Liver (tissue), 9 donors: Measurements from ENCODE around the gene FOCAD. TPM values are rescaled to one million over a fixed set of nuclear protein-coding genes. Genes with fewer than 3 reads are reported as not detected.

Experiments used
- DNase-seq: peaks from one replicate; pipeline ENCODE4 v3.0.0-alpha.2; 2017; ENCODE audit warnings: low spot score
- H3K27ac ChIP-seq, 2 donors: one replicate each; pipeline ENCODE4 v1.7.0; 2013; ENCODE audit warnings: inconsistent platforms in 2 of 2, low read length in 2 of 2, control low read depth in 1 of 2, low read depth in 1 of 2, mild to moderate bottlenecking in 1 of 2
- H3K27me3 ChIP-seq, 4 donors: one replicate each; pipeline versions ENCODE4 v1.6.1 to v1.7.0; 2013; ENCODE audit warnings: low read length in 3 of 4, inconsistent platforms in 1 of 4, mild to moderate bottlenecking in 1 of 4, moderate library complexity in 1 of 4; ENCODE audit not compliant: control insufficient read depth in 4 of 4, insufficient read depth in 4 of 4
- H3K36me3 ChIP-seq, 4 donors: one replicate each; pipeline versions ENCODE4 v1.6.1 to v1.7.0; 2013; ENCODE audit warnings: low read length in 3 of 4, mild to moderate bottlenecking in 3 of 4, low read depth in 1 of 4, moderate library complexity in 1 of 4; ENCODE audit not compliant: control insufficient read depth in 4 of 4, insufficient read depth in 3 of 4
- H3K4me1 ChIP-seq, 4 donors: one replicate each; pipeline versions ENCODE4 v1.6.1 to v1.7.0; 2013; ENCODE audit warnings: low read length in 3 of 4, mild to moderate bottlenecking in 3 of 4, moderate library complexity in 1 of 4; ENCODE audit not compliant: control insufficient read depth in 4 of 4, insufficient read depth in 4 of 4
- H3K4me3 ChIP-seq, 3 donors: one replicate each; pipeline versions ENCODE4 v1.6.1 to v1.7.0; 2013; ENCODE audit warnings: low read length in 3 of 3, control low read depth in 1 of 3, low read depth in 1 of 3, mild to moderate bottlenecking in 1 of 3
- H3K9ac ChIP-seq, 2 donors: one replicate each; pipeline ENCODE4 v1.7.0; 2013; ENCODE audit warnings: low read length in 2 of 2, mild to moderate bottlenecking in 2 of 2, moderate library complexity in 2 of 2, control low read depth in 1 of 2, low read depth in 1 of 2
- H3K9me3 ChIP-seq, 4 donors: one replicate each; pipeline versions ENCODE4 v1.6.1 to v1.7.0; 2013; ENCODE audit warnings: low read length in 3 of 4; ENCODE audit not compliant: control insufficient read depth in 4 of 4
- EGR1 ChIP-seq, 2 donors: IDR thresholded peaks; 2 replicates each; pipeline ENCODE4 v1.6.1; 2016 to 2018; ENCODE audit warnings: antibody characterized with exemption in 2 of 2, low read depth in 2 of 2
- FOXA1 ChIP-seq: IDR thresholded peaks from 2 replicates; pipeline ENCODE4 v1.6.1; 2016; ENCODE audit warnings: antibody characterized with exemption
- FOXA2 ChIP-seq: IDR thresholded peaks from 2 replicates; pipeline ENCODE4 v1.6.1; 2016; ENCODE audit warnings: antibody characterized with exemption
- GABPA ChIP-seq, 2 donors: IDR thresholded peaks in 1 of 2; conservative IDR thresholded peaks in 1 of 2; 2 replicates each; pipeline ENCODE4 v1.6.1; 2016; ENCODE audit warnings: antibody characterized with exemption in 2 of 2, mild to moderate bottlenecking in 1 of 2, moderate library complexity in 1 of 2
- HNF4A ChIP-seq, 2 donors: conservative IDR thresholded peaks; 2 replicates each; pipeline ENCODE4 v1.6.1; 2016; ENCODE audit warnings: antibody characterized with exemption in 2 of 2, mild to moderate bottlenecking in 2 of 2
- JUND ChIP-seq, 2 donors: IDR thresholded peaks; 2 replicates each; pipeline ENCODE4 v1.6.1; 2016; ENCODE audit warnings: antibody characterized with exemption in 2 of 2
- NR2F2 ChIP-seq: IDR thresholded peaks from 2 replicates; pipeline ENCODE4 v1.6.1; 2016; ENCODE audit warnings: antibody characterized with exemption
- RAD21 ChIP-seq, 2 donors: IDR thresholded peaks; 2 replicates each; pipeline ENCODE4 v1.6.1; 2016; ENCODE audit warnings: antibody characterized with exemption in 2 of 2, mild to moderate bottlenecking in 2 of 2
- SP1 ChIP-seq: IDR thresholded peaks from 2 replicates; pipeline ENCODE4 v1.6.1; 2018; ENCODE audit warnings: antibody characterized with exemption, mild to moderate bottlenecking
- TAF1 ChIP-seq: conservative IDR thresholded peaks from 2 replicates; pipeline ENCODE4 v1.6.1; 2016; ENCODE audit warnings: antibody characterized with exemption, mild to moderate bottlenecking
- YY1 ChIP-seq: IDR thresholded peaks from 2 replicates; pipeline ENCODE4 v1.6.1; 2016; ENCODE audit warnings: antibody characterized with exemption, mild to moderate bottlenecking
- WGBS: extraction: QIAGEN DNeasy Blood & Tissue Kit; methylation state at CpG from one replicate; pipeline ENCODE4 v1.1.7; 2013; 5-methylcytosine and 5-hydroxymethylcytosine counted together
- polyA plus RNA-seq, 2 donors: library from polyadenylated mRNA; stranded (reverse) in 1 of 2; unstranded in 1 of 2; fragments of 200-250 nt in 1 of 2; fragments of >200 nt in 1 of 2; fragmentation: Nextera tagmentation in 1 of 2; extraction: Ambion mirVana in 1 of 2; gene quantifications; one replicate each; pipeline versions ENCODE4 v1.2.1 to v1.2.3, GENCODE V29; 2013 to 2015
- total RNA-seq, 2 donors: library from RNA; depleted of rRNA; stranded (reverse); fragments of >200 nt; gene quantifications; one replicate each; pipeline ENCODE4 v1.2.3, GENCODE V29; 2014
- TF ChIP-seq, protein P1 (sequence below): IDR thresholded peaks from 2 replicates; pipeline ENCODE4 v1.6.1; 2016; ENCODE audit warnings: antibody characterized with exemption, mild to moderate bottlenecking
- TF ChIP-seq, protein P2 (sequence below): IDR thresholded peaks from 2 replicates; pipeline ENCODE4 v1.6.1; 2016; ENCODE audit warnings: antibody characterized with exemption
- TF ChIP-seq, protein P3 (sequence below): IDR thresholded peaks from 2 replicates; pipeline ENCODE4 v1.6.1; 2016; ENCODE audit warnings: antibody characterized with exemption
- donor health status: healthy.
- donor health status: healthy.
- donor health status: healthy.
- donor health status: healthy.
- donor health status: healthy.

The FOCAD gene
- total and polyA plus RNA-seq, 4 donors = 3.2 to 21.0 (median 10.3) TPM

DNA sequence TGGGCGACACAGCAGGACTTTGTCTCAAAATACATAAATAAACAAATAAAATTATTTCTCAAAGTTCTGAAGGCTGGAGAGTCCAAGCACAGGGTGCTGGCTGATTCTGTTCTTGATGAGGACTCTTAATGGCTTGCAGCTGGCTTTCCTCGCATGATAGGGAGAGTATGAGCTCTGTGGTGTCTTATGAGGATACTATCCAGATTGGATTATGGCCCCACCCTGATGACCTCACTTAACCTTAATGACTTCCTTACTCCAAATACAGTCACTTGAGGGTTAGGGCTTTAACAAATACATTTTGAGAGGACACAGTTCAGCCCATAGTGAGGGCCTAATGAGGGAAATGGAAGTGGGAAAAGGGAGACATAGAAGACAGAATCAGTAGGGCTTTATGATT, 87.7 kb downstream of the FOCAD start:
- Histone ChIP-seq H3K9me3 (peaks cover 0 to 5% (median 0%) of the 10 kb centered on the region in 4 donors), H3K4me3 (no peak overlapping the region), H3K9ac (no peak overlapping the region), H3K27ac (no peak overlapping the region), H3K4me1 (no peaks in the 10 kb centered on the region), H3K27me3 (no peaks in the 10 kb centered on the region), H3K36me3 (peaks cover 0 to 9% (median 5%) of the 10 kb centered on the region in 4 donors)
- TF ChIP-seq HNF4A (conservative IDR thresholded peaks at IDR 0.05) (no peak), TAF1 (no peak)
- WGBS = 95% methylated on average over 2 of the region's 2 CpGs
- DNase-seq = no peak

DNA sequence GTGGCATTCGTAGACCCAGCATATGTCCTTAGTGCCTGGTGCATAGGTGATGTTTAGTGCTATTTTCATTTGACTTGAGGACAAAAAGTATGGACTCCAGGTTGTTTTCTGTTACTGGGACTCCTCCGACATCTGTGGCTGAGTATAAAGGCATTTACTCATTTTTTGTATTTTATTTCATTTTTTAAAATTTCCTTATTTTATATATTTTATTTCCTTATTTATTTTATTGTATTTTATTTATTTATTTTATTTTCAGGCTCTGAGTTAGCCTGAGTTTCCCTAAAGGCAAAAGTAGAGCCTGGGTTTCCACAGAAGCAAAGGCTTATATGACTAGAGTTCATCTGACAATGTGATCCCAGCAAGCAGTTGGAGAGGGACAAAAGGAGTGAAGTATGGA, 91.6 kb downstream of the FOCAD start:
- Histone ChIP-seq H3K9ac (no peak overlapping the region), H3K4me3 (no peak overlapping the region), H3K27me3 (no peaks in the 10 kb centered on the region), H3K4me1 (no peaks in the 10 kb centered on the region), H3K9me3 (no peaks in the 10 kb centered on the region), H3K36me3 (peaks cover 0 to 3% (median 1%) of the 10 kb centered on the region in 4 donors), H3K27ac (no peak overlapping the region)
- no peak for DNase-seq
- TF ChIP-seq, protein P1, sequence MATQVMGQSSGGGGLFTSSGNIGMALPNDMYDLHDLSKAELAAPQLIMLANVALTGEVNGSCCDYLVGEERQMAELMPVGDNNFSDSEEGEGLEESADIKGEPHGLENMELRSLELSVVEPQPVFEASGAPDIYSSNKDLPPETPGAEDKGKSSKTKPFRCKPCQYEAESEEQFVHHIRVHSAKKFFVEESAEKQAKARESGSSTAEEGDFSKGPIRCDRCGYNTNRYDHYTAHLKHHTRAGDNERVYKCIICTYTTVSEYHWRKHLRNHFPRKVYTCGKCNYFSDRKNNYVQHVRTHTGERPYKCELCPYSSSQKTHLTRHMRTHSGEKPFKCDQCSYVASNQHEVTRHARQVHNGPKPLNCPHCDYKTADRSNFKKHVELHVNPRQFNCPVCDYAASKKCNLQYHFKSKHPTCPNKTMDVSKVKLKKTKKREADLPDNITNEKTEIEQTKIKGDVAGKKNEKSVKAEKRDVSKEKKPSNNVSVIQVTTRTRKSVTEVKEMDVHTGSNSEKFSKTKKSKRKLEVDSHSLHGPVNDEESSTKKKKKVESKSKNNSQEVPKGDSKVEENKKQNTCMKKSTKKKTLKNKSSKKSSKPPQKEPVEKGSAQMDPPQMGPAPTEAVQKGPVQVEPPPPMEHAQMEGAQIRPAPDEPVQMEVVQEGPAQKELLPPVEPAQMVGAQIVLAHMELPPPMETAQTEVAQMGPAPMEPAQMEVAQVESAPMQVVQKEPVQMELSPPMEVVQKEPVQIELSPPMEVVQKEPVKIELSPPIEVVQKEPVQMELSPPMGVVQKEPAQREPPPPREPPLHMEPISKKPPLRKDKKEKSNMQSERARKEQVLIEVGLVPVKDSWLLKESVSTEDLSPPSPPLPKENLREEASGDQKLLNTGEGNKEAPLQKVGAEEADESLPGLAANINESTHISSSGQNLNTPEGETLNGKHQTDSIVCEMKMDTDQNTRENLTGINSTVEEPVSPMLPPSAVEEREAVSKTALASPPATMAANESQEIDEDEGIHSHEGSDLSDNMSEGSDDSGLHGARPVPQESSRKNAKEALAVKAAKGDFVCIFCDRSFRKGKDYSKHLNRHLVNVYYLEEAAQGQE = no peak
- TF ChIP-seq GABPA (IDR thresholded peaks at IDR 0.05 in 1 of 2, conservative IDR thresholded peaks at IDR 0.05 in 1 of 2) (no peak), SP1 (no peak)
- TF ChIP-seq, protein P2, sequence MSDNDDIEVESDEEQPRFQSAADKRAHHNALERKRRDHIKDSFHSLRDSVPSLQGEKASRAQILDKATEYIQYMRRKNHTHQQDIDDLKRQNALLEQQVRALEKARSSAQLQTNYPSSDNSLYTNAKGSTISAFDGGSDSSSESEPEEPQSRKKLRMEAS = no peak
- 97% methylated on average over 2 of the region's 2 CpGs for WGBS

DNA sequence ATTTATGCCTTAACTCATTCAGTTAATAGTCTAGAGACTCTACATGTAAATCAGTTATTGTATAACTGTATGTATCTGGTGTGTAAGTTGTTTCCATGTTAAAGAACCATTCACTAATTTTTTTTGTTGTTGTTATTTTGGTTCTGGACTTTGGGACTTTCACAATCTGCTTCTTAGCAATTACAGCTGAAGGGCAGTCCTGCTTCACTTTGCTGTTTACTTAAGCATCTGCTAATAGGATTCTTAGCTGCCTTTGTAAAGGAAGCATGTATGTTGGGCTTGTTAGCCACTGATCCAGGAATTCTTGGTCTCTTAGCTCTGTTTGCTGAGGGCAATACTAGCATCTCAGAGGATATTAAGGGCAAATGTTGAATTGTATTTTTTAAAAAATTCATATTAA, 97.0 kb downstream of the FOCAD start:
- Histone ChIP-seq H3K4me1 (no peaks in the 10 kb centered on the region), H3K27me3 (no peaks in the 10 kb centered on the region), H3K9me3 (no peaks in the 10 kb centered on the region), H3K4me3 (no peak overlapping the region), H3K36me3 (peaks cover 0 to 3% (median 0%) of the 10 kb centered on the region in 4 donors), H3K27ac (no peak overlapping the region), H3K9ac (no peak overlapping the region)
- DNase-seq = no peak
- TF ChIP-seq NR2F2 (no peak), YY1 (no peak), RAD21 (IDR thresholded peaks at IDR 0.05) (no peak), JUND (IDR thresholded peaks at IDR 0.05) (no peak), SP1 (no peak), TAF1 (no peak), FOXA1 (no peak), HNF4A (conservative IDR thresholded peaks at IDR 0.05) (peak; percentile 51 to 72), FOXA2 (peak; percentile 44), GABPA (IDR thresholded peaks at IDR 0.05 in 1 of 2, conservative IDR thresholded peaks at IDR 0.05 in 1 of 2) (no peak), EGR1 (IDR thresholded peaks at IDR 0.05; ENCODE audit: low read depth in 2 of 2) (no peak)
- TF ChIP-seq, protein P2 = no peak
- TF ChIP-seq, protein P3, sequence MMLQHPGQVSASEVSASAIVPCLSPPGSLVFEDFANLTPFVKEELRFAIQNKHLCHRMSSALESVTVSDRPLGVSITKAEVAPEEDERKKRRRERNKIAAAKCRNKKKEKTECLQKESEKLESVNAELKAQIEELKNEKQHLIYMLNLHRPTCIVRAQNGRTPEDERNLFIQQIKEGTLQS = no peak
